Breast epithelium (tissue), 4 donors: ENCODE measurements around the gene TPRN. TPM values are rescaled to one million over a fixed set of nuclear protein-coding genes. Genes with fewer than 3 reads are reported as not detected.

Experiments used
- DNase-seq, 2 donors: peaks; one replicate each; pipeline ENCODE4 v3.0.0-alpha.2; 2019; ENCODE audit warnings: low spot score in 2 of 2
- H3K27ac ChIP-seq, 2 donors: fragments of 200-600 bp; sonication (generic) in 1 of 2; one replicate each; pipeline ENCODE4 v1.5.1; 2016 to 2019; ENCODE audit warnings: mild to moderate bottlenecking in 1 of 2
- H3K27me3 ChIP-seq, 2 donors: fragments of 200-600 bp; sonication (generic) in 1 of 2; one replicate each; pipeline versions ENCODE4 v1.5.1 to v1.6.0; 2017 to 2019; ENCODE audit warnings: control low read depth in 1 of 2, mild to moderate bottlenecking in 1 of 2
- H3K36me3 ChIP-seq: fragments of 200-600 bp; one replicate; pipeline ENCODE4 v1.5.1; 2019
- H3K4me1 ChIP-seq, 2 donors: fragments of 200-600 bp; sonication (generic); one replicate each; pipeline ENCODE4 v1.5.1; 2016 to 2019; ENCODE audit warnings: control low read depth in 1 of 2
- H3K4me3 ChIP-seq, 3 donors: fragments of 200-600 bp; sonication (generic); 1 replicate in 2 of 3; 2 replicates in 1 of 3; pipeline ENCODE4 v1.5.1; 2016 to 2019; ENCODE audit warnings: mild to moderate bottlenecking in 3 of 3, moderate library complexity in 2 of 3
- H3K9me3 ChIP-seq, 2 donors: fragments of 200-600 bp; sonication (generic) in 1 of 2; one replicate each; pipeline ENCODE4 v1.5.1; 2016 to 2019; ENCODE audit warnings: control low read depth in 1 of 2
- POLR2A ChIP-seq: fragments of 450-650 bp; IDR thresholded peaks from one replicate; pipeline ENCODE4 v1.6.1; 2016; ENCODE audit warnings: antibody characterized with exemption, mild to moderate bottlenecking, moderate library complexity
- POLR2AphosphoS5 ChIP-seq, 3 donors: sonication (generic); formaldehyde crosslinking; IDR thresholded peaks; one replicate each; pipeline ENCODE4 v1.6.1; 2017; ENCODE audit warnings: antibody characterized with exemption in 3 of 3
- intact Hi-C: fragments of 100-400 bp; cut with DNase I; formaldehyde crosslinking; loops from one replicate; pipeline ENCODE4 v1.15.1; 2023; ENCODE audit warnings: low total_unique reads
- total RNA-seq, 3 donors: library from RNA; depleted of rRNA; stranded (reverse); fragments of >200 nt; gene quantifications; one replicate each; pipeline ENCODE4 v1.1.0, GENCODE V29; 2016
- TF ChIP-seq, protein P1 (sequence below), 3 donors: fragments of 450-650 bp; IDR thresholded peaks; one replicate each; pipeline ENCODE4 v1.5.1; 2016 to 2017; ENCODE audit warnings: antibody characterized with exemption in 3 of 3, mild to moderate bottlenecking in 3 of 3, moderate library complexity in 3 of 3

TPRN gene
- total RNA-seq, 3 donors from 2014 or later: 4.0 to 9.2 (median 8.5) TPM

DNA sequence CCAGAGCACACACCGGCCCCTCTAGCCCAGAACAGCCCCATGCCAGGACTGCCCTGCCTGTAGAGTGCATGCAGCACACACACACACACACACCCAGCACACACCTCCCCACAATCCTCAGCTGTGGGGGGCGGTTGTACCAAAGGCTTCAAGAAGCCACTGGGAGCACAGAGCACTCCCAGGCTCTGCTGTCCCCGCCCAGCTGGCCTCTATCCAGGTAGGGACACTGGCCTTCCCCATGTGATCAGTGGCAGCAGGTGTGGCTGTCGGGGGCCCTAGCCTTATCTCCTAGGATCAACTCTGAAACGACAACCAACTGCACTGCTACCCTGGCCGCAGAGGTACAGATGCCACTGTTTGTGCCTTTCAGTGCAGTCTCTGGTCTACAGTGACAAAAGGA lies 14.2 kb downstream of the TPRN start:
- intact Hi-C loops: loop anchor here (2.0 kb wide), 1 partner anchor 70 kb away; no protein-coding TSS in a partner anchor
- peaks cover 28 to 31% of the 10 kb centered on the region in 2 donors for H3K4me1 ChIP-seq
- H3K4me3 ChIP-seq: peak overlapping the region in 2 of 3 donors; percentile 99 to 100
- no peak for TF ChIP-seq POLR2A
- no peaks in the 10 kb centered on the region for H3K9me3 ChIP-seq
- no peak overlapping the region for H3K27ac ChIP-seq
- peaks cover 2% of the 10 kb centered on the region for H3K36me3 ChIP-seq
- DNase-seq: no peak
- H3K27me3 ChIP-seq: no peaks in the 10 kb centered on the region

DNA sequence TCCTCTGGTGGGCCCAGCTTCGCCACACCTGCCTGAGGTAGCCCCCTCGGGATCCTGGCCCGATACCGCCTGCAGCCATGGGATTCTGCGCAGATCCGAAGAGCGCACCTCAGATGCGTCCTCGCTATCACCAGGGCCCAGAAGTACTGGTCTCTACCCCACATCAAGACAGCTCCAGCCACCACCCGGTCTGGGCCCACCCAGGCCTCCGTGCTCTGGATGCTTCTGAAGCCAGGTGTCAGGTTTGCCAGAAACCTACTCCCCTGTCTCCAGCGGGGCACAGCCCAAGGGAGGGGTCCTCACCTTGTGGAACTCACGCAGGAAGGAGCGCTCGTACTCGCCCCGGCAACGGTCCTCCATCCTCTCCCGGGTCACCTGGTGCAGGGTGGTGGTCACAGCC lies 14.6 kb downstream of the TPRN start:
- TF ChIP-seq POLR2A: no peak
- TF ChIP-seq POLR2AphosphoS5 (IDR thresholded peaks at IDR 0.05): no peak
- TF ChIP-seq, protein P1, sequence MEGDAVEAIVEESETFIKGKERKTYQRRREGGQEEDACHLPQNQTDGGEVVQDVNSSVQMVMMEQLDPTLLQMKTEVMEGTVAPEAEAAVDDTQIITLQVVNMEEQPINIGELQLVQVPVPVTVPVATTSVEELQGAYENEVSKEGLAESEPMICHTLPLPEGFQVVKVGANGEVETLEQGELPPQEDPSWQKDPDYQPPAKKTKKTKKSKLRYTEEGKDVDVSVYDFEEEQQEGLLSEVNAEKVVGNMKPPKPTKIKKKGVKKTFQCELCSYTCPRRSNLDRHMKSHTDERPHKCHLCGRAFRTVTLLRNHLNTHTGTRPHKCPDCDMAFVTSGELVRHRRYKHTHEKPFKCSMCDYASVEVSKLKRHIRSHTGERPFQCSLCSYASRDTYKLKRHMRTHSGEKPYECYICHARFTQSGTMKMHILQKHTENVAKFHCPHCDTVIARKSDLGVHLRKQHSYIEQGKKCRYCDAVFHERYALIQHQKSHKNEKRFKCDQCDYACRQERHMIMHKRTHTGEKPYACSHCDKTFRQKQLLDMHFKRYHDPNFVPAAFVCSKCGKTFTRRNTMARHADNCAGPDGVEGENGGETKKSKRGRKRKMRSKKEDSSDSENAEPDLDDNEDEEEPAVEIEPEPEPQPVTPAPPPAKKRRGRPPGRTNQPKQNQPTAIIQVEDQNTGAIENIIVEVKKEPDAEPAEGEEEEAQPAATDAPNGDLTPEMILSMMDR (IDR thresholded peaks at IDR 0.05): no peak
- intact Hi-C loops: loop anchor here (2.0 kb wide), 1 partner anchor 69 kb away; no protein-coding TSS in a partner anchor
- Histone ChIP-seq H3K27ac (no peak overlapping the region), H3K4me1 (peaks cover 28 to 31% of the 10 kb centered on the region in 2 donors), H3K9me3 (no peaks in the 10 kb centered on the region), H3K27me3 (no peaks in the 10 kb centered on the region), H3K36me3 (peaks cover 4% of the 10 kb centered on the region), H3K4me3 (no peak overlapping the region)
- DNase-seq: no peak

DNA sequence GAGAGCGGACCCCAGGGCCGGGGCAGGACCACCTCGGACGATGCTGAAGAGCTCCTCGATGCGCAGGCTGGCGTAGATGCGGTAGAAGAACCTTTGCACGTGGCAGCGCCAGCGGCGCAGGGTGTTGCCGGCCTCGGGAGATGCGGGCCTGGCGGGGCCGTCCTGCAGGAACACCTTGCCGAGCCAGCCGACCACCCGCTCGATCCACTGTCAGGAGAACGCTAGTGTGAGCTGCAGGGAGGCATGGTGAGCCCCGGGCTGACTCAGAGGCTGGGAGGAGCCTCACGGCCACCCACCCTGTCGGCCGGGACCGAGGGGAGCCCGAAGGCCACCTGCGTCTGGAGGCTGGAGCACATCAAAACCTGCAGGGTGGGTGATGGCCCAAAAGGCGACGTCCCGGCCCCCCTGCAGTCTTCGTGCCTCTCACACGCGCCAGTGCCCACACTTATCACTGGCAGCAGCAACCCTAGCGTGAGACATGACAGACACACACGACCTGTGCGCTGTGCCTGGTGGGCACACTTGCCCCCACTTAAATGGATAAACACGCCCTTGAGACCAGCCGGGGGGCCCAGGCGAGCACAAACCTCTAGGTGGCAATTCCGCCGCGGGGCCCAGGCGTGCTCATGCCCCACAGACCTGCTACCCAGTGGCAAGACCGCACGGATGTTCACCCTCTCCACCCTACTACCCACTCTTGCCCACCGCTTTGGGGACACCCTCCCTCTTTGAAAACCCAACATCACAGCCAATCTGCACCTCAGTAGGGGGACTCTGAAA lies 15.5 kb downstream of the TPRN start:
- DNase-seq: no peak
- Histone ChIP-seq H3K27me3 (no peaks in the 10 kb centered on the region), H3K36me3 (peaks cover 4% of the 10 kb centered on the region), H3K4me1 (peaks cover 21 to 25% of the 10 kb centered on the region in 2 donors), H3K4me3 (no peak overlapping the region), H3K27ac (no peak overlapping the region), H3K9me3 (no peaks in the 10 kb centered on the region)
- TF ChIP-seq POLR2A (no peak), POLR2AphosphoS5 (IDR thresholded peaks at IDR 0.05) (no peak)
- TF ChIP-seq, protein P1 (IDR thresholded peaks at IDR 0.05): no peak
- intact Hi-C loops: no loop called here

DNA sequence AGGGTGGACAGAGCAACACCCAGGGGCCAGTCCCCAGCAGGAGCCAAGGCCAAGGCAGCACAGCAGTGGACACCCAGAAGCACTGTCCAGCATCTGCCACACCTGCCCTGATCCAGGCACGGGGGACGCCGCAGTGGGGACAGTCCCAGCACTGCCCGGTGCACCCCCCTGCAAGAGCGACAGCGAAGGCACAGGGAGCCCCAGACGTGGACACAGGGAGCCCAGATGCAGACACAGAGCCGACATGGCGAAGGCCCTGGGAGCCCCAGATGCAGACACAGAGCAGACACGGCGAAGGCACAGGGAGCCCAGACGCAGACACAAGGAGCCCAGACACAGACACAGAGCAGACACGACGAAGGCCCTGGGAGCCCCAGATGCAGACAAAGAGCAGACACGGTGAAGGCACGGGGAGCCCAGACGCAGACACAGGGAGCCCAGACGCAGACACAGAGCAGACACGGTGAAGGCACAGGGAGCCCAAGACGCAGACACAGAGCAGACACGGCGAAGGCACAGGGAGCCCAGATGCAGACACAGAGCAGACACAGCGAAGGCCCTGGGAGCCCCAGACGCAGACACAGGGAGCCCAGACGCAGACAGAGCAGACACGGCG lies 16.5 kb downstream of the TPRN start:
- no peak for DNase-seq
- Histone ChIP-seq H3K9me3 (no peaks in the 10 kb centered on the region), H3K27ac (no peak overlapping the region), H3K36me3 (peaks cover 4% of the 10 kb centered on the region), H3K27me3 (no peaks in the 10 kb centered on the region), H3K4me3 (no peak overlapping the region), H3K4me1 (peaks cover 14 to 15% of the 10 kb centered on the region in 2 donors)
- intact Hi-C loops: no loop called here
- no peak for TF ChIP-seq POLR2AphosphoS5 (IDR thresholded peaks at IDR 0.05)
- no peak for TF ChIP-seq POLR2A
- TF ChIP-seq, protein P1 (IDR thresholded peaks at IDR 0.05): no peak

DNA sequence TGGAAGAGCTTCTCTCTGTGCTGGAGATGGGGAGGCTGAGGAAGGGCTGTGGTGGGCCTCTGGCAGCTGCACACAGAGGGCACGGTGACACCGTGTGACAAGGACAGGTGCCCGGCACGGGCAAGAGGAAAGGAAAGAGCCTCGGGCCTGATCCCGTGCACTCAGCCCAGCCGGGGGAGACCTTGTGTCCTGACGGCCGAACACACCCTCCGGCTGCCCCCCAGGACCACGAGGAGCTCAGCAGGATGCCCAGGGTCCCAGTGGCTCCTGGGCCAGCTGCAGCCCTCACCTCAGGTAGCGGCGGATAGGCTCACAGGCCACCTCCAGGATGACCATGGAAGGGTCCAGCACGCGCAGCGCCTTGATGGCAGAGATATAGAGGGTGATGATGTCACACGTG lies 17.7 kb downstream of the TPRN start:
- Histone ChIP-seq H3K9me3 (no peaks in the 10 kb centered on the region), H3K27ac (no peak overlapping the region), H3K4me1 (peaks cover 14 to 15% of the 10 kb centered on the region in 2 donors), H3K4me3 (no peak overlapping the region), H3K36me3 (peaks cover 4% of the 10 kb centered on the region), H3K27me3 (no peaks in the 10 kb centered on the region)
- intact Hi-C loops: no loop called here
- no peak for DNase-seq
- TF ChIP-seq, protein P1 (IDR thresholded peaks at IDR 0.05): no peak
- no peak for TF ChIP-seq POLR2A
- TF ChIP-seq POLR2AphosphoS5 (IDR thresholded peaks at IDR 0.05): no peak
